Measurements from ENCODE around the gene CCN6.

The CCN6 gene

GRCh38 chr6:112054001-112054400 is at the start of gene CCN6:
TSS of gene CCN6 (plus strand) at chr6:112054104. CDS start at chr6:112054358, 254 bp downstream.
- DNase-seq: no peak

- no peak for DNase-seq
Observed at GRCh38 chr6:112004201-112005012, 49.5 kb upstream of the CCN6 start.

GRCh38 chr6:112005013-112005371 is 48.9 kb upstream of the CCN6 start:
- no peak for DNase-seq

- DNase-seq: no peak
Observed at GRCh38 chr6:112007254-112007653, 46.6 kb upstream of the CCN6 start.

GRCh38 chr6:112007805-112008204 is 46.1 kb upstream of the CCN6 start:
- DNase-seq: peak; percentile 73 to 84

- no peak for DNase-seq
Observed at GRCh38 chr6:112008482-112008881, 45.4 kb upstream of the CCN6 start.

GRCh38 chr6:112010328-112010727 is 43.6 kb upstream of the CCN6 start:
- peak; percentile 5 to 18 for DNase-seq

GRCh38 chr6:112013051-112013450 is 40.9 kb upstream of the CCN6 start:
- DNase-seq: no peak

GRCh38 chr6:112014483-112014882 is 39.4 kb upstream of the CCN6 start:
- no peak for DNase-seq

GRCh38 chr6:112015725-112016124 is 38.2 kb upstream of the CCN6 start:
- DNase-seq: no peak

- no peak for DNase-seq
Observed at GRCh38 chr6:112016320-112016719, 37.6 kb upstream of the CCN6 start.

- no peak for DNase-seq
Observed at GRCh38 chr6:112017169-112017568, 36.7 kb upstream of the CCN6 start.

- DNase-seq: no peak
Observed at GRCh38 chr6:112017760-112018537, 36.0 kb upstream of the CCN6 start.

- DNase-seq: no peak
Observed at GRCh38 chr6:112018619-112019416, 35.1 kb upstream of the CCN6 start.

GRCh38 chr6:112019589-112019988 is 34.3 kb upstream of the CCN6 start:
- DNase-seq: no peak

GRCh38 chr6:112021691-112022310 is 32.1 kb upstream of the CCN6 start:
- DNase-seq: no peak

GRCh38 chr6:112022749-112023148 is 31.2 kb upstream of the CCN6 start:
- no peak for DNase-seq

- DNase-seq: no peak
Observed at GRCh38 chr6:112024464-112024863, 29.4 kb upstream of the CCN6 start.

GRCh38 chr6:112026933-112027332 is 27.0 kb upstream of the CCN6 start:
- DNase-seq: no peak

- peak; percentile 24 to 48 for DNase-seq
Observed at GRCh38 chr6:112027942-112028674, 25.8 kb upstream of the CCN6 start.

- peak; percentile 75 to 80 for DNase-seq
Observed at GRCh38 chr6:112029045-112029822, 24.7 kb upstream of the CCN6 start.

Measured in AML-193 (cell line).